K562 (cell line): Measurements from ENCODE around the gene LTBR. TPM values are rescaled to one million over a fixed set of nuclear protein-coding genes. Genes with fewer than 3 reads are reported as not detected.

Source experiments
- CBFA2T3 ChIP-seq: fragments of 450-650 bp; IDR thresholded peaks from 2 replicates; pipeline ENCODE4 v1.6.1; 2017
- CXXC5 ChIP-seq: fragments of 250-450 bp; sonication (Bioruptor Pico); IDR thresholded peaks from 2 replicates; pipeline ENCODE4 v1.8.0; 2022; ENCODE audit warnings: inconsistent platforms, mild to moderate bottlenecking, moderate library complexity
- ELF4 ChIP-seq: fragments of 450-650 bp; formaldehyde crosslinking; IDR thresholded peaks from 2 replicates; pipeline ENCODE4 v1.4.0; 2022; ENCODE audit warnings: missing genetic modification characterization
- ETV6 ChIP-seq, 3 experiments: fragments of 150-350 bp in 1 of 3; sonication (generic) in 1 of 3; formaldehyde crosslinking in 1 of 3; IDR thresholded peaks; 2 replicates each; pipeline versions ENCODE4 v1.6.1 to v1.8.0; 2014 to 2022; ENCODE audit warnings: borderline replicate concordance in 2 of 3, low read depth in 2 of 3, antibody characterized with exemption in 1 of 3, low read length in 1 of 3, mild to moderate bottlenecking in 1 of 3, missing genetic modification reagents in 1 of 3
- ILF3 ChIP-seq: fragments of 450-650 bp; IDR thresholded peaks from 2 replicates; pipeline ENCODE4 v1.6.1; 2018; ENCODE audit warnings: antibody characterized with exemption, mild to moderate bottlenecking, moderate library complexity, borderline replicate concordance
- KDM4B ChIP-seq, 2 experiments: fragments of 450-650 bp in 1 of 2; sonication (generic) in 1 of 2; IDR thresholded peaks; 2 replicates each; pipeline ENCODE4 v1.6.1; 2016 to 2017; ENCODE audit warnings: borderline replicate concordance in 2 of 2, antibody characterized with exemption in 1 of 2, low read depth in 1 of 2, mild to moderate bottlenecking in 1 of 2
- NBN ChIP-seq: fragments of 450-650 bp; IDR thresholded peaks from 2 replicates; pipeline ENCODE4 v1.6.1; 2016; ENCODE audit warnings: low read depth, mild to moderate bottlenecking
- NFYB ChIP-seq: IDR thresholded peaks from 2 replicates; pipeline ENCODE4 v1.6.1; 2011; ENCODE audit warnings: mild to moderate bottlenecking, moderate library complexity; ENCODE audit not compliant: insufficient read length; ENCODE audit errors: extremely low read depth
- SMAD1 ChIP-seq: fragments of 150-350 bp; IDR thresholded peaks from 2 replicates; pipeline ENCODE4 v1.6.1; 2014; ENCODE audit warnings: low read length, low read depth; ENCODE audit not compliant: partially characterized antibody
- SMARCE1 ChIP-seq: fragments of 450-650 bp; IDR thresholded peaks from 2 replicates; pipeline ENCODE4 v1.7.1; 2016; ENCODE audit warnings: mild to moderate bottlenecking
- TAF1 ChIP-seq: IDR thresholded peaks from 2 replicates; pipeline ENCODE4 v1.6.1; 2011; ENCODE audit warnings: mild to moderate bottlenecking, low read length, moderate library complexity; ENCODE audit not compliant: insufficient read depth, control insufficient read depth, severe bottlenecking; ENCODE audit errors: extremely low read depth
- TEAD2 ChIP-seq: fragments of 450-650 bp; IDR thresholded peaks from 2 replicates; pipeline ENCODE4 v1.6.1; 2016; ENCODE audit warnings: missing genetic modification characterization, control low read depth, missing compliant biosample characterization
- TOE1 ChIP-seq, 2 experiments: fragments of 450-650 bp in 1 of 2; sonication (generic) in 1 of 2; formaldehyde crosslinking in 1 of 2; IDR thresholded peaks; 2 replicates each; pipeline versions ENCODE4 v1.7.1 to v1.8.0; 2016 to 2022; ENCODE audit warnings: borderline replicate concordance in 2 of 2, mild to moderate bottlenecking in 2 of 2, antibody characterized with exemption in 1 of 2, inconsistent platforms in 1 of 2, low read depth in 1 of 2, missing genetic modification reagents in 1 of 2, moderate library complexity in 1 of 2
- ZNF121 ChIP-seq: sonication (generic); formaldehyde crosslinking; conservative IDR thresholded peaks from 2 replicates; pipeline ENCODE4 v1.8.0; 2022; ENCODE audit warnings: missing genetic modification reagents
- ZNF140 ChIP-seq: fragments of 250-450 bp; sonication (Bioruptor Pico); IDR thresholded peaks from 2 replicates; pipeline ENCODE4 v1.8.0; 2021; ENCODE audit warnings: moderate library complexity, mild to moderate bottlenecking, inconsistent platforms
- polyA plus RNA-seq, 8 experiments: library from polyadenylated mRNA; depleted of rRNA in 4 of 8; stranded (reverse) in 5 of 8; unstranded in 3 of 8; fragments of >200 nt; fragmentation: Nextera tagmentation in 2 of 8; fragmentation: Illumina TruSeq in 1 of 8; extraction: Ambion mirVana in 2 of 8; extraction: Trizol in 1 of 8; gene quantifications; 2 replicates each; pipeline versions ENCODE4 v1.2.1 to v1.2.3, GENCODE V29; 2011 to 2014; ENCODE audit warnings: inconsistent platforms in 1 of 8, missing spikeins in 1 of 8
- total RNA-seq, 7 experiments: library from RNA; depleted of rRNA in 6 of 7; stranded (reverse); fragments of >200 nt in 6 of 7; fragmentation: Illumina TruSeq in 2 of 7; extraction: Trizol in 2 of 7; gene quantifications; 2 replicates each; pipeline versions ENCODE4 v1.2.1 to v1.2.3, GENCODE V29; 2011 to 2021; ENCODE audit warnings: low replicate concordance in 1 of 7
- TF ChIP-seq, protein P1 (sequence below): fragments of 450-650 bp; IDR thresholded peaks from 2 replicates; pipeline ENCODE4 v1.6.1; 2016; ENCODE audit warnings: mild to moderate bottlenecking
- TF ChIP-seq, protein P2 (sequence below): fragments of 250-450 bp; sonication (Bioruptor Pico); IDR thresholded peaks from 2 replicates; pipeline ENCODE4 v1.4.0; 2020; ENCODE audit warnings: mild to moderate bottlenecking, moderate library complexity
- TF ChIP-seq, protein P3 (sequence below): fragments of 250-450 bp; sonication (Bioruptor Pico); IDR thresholded peaks from 2 replicates; pipeline ENCODE4 v1.5.0; 2021; ENCODE audit warnings: mild to moderate bottlenecking, moderate library complexity

LTBR gene
- total and polyA plus RNA-seq, 9 of the 15 experiments (the other 6 are each of a cell fraction or from before 2014, with no cell fraction given), result 0.96 to 69.0 (median 35.3) TPM

GRCh38 chr12:6345319-6346091 lies 38.5 kb upstream of the LTBR start (continued):
- TF ChIP-seq TOE1 (IDR thresholded peaks at IDR 0.05; ENCODE audit: borderline replicate concordance) (peak; percentile 63; the same call in 1 of the 2 replicates), TOE1 (CRISPR knock-in tag; IDR thresholded peaks at IDR 0.05; ENCODE audit: borderline replicate concordance, low read depth) (no peak), ILF3 (no peak), SMAD1 (peak; percentile 69), CXXC5 (CRISPR knock-in tag) (peak; percentile 54), NFYB (no peak), SMARCE1 (peak; percentile 97), ZNF121 (CRISPR knock-in tag) (no peak), KDM4B (IDR thresholded peaks at IDR 0.05; ENCODE audit: borderline replicate concordance in 2 of 2, low read depth in 1 of 2) (no peak), TEAD2 (tag) (no peak), ETV6 (IDR thresholded peaks at IDR 0.05; ENCODE audit: borderline replicate concordance in 1 of 2, low read depth in 2 of 2, low read length in 1 of 2) (peak in 1 of 2 experiments; percentile 59; a peak in 1 of 4 replicates), ETV6 (CRISPR knock-in tag; IDR thresholded peaks at IDR 0.05; ENCODE audit: borderline replicate concordance) (no peak), ZNF140 (CRISPR knock-in tag) (no peak), TAF1 (peak; percentile 25), NBN (peak; percentile 34; the same call in 1 of the 2 replicates), ELF4 (CRISPR knock-in tag) (no peak), CBFA2T3 (peak; percentile 97)
- TF ChIP-seq, protein P1, sequence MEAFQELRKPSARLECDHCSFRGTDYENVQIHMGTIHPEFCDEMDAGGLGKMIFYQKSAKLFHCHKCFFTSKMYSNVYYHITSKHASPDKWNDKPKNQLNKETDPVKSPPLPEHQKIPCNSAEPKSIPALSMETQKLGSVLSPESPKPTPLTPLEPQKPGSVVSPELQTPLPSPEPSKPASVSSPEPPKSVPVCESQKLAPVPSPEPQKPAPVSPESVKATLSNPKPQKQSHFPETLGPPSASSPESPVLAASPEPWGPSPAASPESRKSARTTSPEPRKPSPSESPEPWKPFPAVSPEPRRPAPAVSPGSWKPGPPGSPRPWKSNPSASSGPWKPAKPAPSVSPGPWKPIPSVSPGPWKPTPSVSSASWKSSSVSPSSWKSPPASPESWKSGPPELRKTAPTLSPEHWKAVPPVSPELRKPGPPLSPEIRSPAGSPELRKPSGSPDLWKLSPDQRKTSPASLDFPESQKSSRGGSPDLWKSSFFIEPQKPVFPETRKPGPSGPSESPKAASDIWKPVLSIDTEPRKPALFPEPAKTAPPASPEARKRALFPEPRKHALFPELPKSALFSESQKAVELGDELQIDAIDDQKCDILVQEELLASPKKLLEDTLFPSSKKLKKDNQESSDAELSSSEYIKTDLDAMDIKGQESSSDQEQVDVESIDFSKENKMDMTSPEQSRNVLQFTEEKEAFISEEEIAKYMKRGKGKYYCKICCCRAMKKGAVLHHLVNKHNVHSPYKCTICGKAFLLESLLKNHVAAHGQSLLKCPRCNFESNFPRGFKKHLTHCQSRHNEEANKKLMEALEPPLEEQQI, result no peak
- TF ChIP-seq, protein P2, sequence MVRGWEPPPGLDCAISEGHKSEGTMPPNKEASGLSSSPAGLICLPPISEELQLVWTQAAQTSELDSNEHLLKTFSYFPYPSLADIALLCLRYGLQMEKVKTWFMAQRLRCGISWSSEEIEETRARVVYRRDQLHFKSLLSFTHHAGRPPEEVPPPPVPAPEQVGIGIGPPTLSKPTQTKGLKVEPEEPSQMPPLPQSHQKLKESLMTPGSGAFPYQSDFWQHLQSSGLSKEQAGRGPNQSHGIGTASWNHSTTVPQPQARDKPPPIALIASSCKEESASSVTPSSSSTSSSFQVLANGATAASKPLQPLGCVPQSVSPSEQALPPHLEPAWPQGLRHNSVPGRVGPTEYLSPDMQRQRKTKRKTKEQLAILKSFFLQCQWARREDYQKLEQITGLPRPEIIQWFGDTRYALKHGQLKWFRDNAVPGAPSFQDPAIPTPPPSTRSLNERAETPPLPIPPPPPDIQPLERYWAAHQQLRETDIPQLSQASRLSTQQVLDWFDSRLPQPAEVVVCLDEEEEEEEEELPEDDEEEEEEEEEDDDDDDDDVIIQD (CRISPR knock-in tag), result no peak
- TF ChIP-seq, protein P3, sequence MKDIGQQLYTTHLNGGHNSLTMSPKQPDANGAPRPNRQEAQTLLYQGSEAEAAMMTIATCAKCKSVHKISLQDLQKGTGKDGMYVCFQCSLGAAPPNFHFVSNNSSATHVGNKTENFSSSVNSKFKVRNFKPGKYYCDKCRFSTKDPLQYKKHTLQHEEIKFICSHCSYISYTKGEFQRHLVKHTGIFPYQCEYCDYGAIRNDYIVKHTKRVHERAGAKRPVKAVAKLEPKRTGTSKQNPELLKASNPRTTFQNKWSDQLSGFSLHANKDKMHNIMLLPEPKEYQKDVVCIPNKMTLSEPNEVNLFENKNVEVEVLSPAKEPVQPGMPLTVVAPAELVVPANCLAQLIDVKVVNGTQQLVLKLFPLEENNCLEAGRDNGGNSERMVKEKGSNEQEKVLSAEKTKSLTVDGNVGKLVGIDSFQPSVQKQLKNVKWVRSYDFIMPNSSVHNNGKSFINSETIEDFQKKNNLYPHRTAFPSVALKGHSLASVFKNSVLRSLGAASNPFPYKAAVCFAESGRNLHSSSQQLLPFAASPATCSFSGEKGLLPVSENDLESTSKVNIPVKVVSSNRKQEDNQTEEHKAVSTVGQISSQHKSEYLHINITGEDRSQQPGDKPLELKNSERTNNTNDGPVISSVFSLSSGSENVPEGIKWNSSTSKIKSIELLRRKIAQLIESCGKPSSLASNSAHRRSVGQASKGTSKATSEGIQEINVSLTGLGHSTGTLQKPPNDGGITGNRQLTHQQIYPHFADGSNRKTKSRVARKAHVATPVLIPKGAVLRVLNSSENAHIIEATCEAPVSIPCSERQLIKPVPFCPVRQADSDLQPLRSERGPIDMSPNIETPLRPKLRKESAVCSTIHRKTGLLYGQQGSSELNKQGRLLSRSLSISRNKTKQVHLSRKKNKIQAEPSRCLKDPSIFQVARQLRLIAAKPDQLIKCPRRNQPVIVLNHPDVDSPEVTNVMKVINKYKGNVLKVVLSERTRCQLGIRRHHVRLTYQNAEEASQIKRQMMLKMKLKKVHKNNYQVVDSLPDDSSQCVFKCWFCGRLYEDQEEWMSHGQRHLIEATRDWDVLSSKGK (CRISPR knock-in tag), result no peak
